ENCODE measurements around the gene RAB25.
"Not testable (repeated sequence)": the region's sequence is repeated elsewhere in the genome, so short reads cannot be mapped to it uniquely, and the experiment has no call there.

RAB25 gene

GRCh38 chr1:156070548-156070947 is 9.6 kb downstream of the RAB25 start:
- no peak overlapping the region for H3K27ac ChIP-seq (ENCODE audit: low read depth, low read length)
- H3K9me3 ChIP-seq (ENCODE audit: insufficient read depth, low read length), result no peaks in the 10 kb centered on the region
- H3K9ac ChIP-seq (ENCODE audit: low read length), result no peak overlapping the region
- H3K4me3 ChIP-seq (ENCODE audit: insufficient read depth, low read length, poor library complexity, severe bottlenecking), result no peak overlapping the region
- H3K9me2 ChIP-seq (replicated peaks; ENCODE audit: insufficient read depth, low read length), result no peaks in the 10 kb centered on the region
- H3K36me3 ChIP-seq (ENCODE audit: low read length), result no peaks in the 10 kb centered on the region
- H2AFZ ChIP-seq (ENCODE audit: low read depth, low read length, severe bottlenecking), result no peak overlapping the region
- no peaks in the 10 kb centered on the region for H4K20me1 ChIP-seq (ENCODE audit: low read depth, low read length)
- no peaks in the 10 kb centered on the region for H3F3A ChIP-seq (ENCODE audit: insufficient read depth)
- H3K79me2 ChIP-seq (ENCODE audit: insufficient read depth, low read length), result no peaks in the 10 kb centered on the region
- no peak overlapping the region for H3K4me2 ChIP-seq (ENCODE audit: low read depth, low read length, poor library complexity, severe bottlenecking)
- H3K27me3 ChIP-seq (ENCODE audit: low read length), result no peaks in the 10 kb centered on the region
- TF ChIP-seq EZH2phosphoT487 (conservative IDR thresholded peaks at IDR 0.05; ENCODE audit: low read length) (no peak), CTCF (IDR thresholded peaks at IDR 0.05; ENCODE audit: insufficient read depth, low read length, poor library complexity, severe bottlenecking) (no peak)

- not testable (repeated sequence) for H3K4me3 ChIP-seq (ENCODE audit: insufficient read depth, low read length, poor library complexity, severe bottlenecking); H3K4me2 ChIP-seq (ENCODE audit: low read depth, low read length, poor library complexity, severe bottlenecking); H3K36me3 ChIP-seq (ENCODE audit: low read length); H3F3A ChIP-seq (ENCODE audit: insufficient read depth); H3K27me3 ChIP-seq (ENCODE audit: low read length); H3K27ac ChIP-seq (ENCODE audit: low read depth, low read length); H3K9ac ChIP-seq (ENCODE audit: low read length); H3K9me3 ChIP-seq (ENCODE audit: insufficient read depth, low read length); H2AFZ ChIP-seq (ENCODE audit: low read depth, low read length, severe bottlenecking); H3K79me2 ChIP-seq (ENCODE audit: insufficient read depth, low read length); H3K9me2 ChIP-seq (replicated peaks; ENCODE audit: insufficient read depth, low read length); H4K20me1 ChIP-seq (ENCODE audit: low read depth, low read length)
These were observed 10.4 kb downstream of the RAB25 start for GRCh38 chr1:156071332-156071816.

GRCh38 chr1:156072251-156072650 is 11.3 kb downstream of the RAB25 start:
- no peak overlapping the region for H2AFZ ChIP-seq (ENCODE audit: low read depth, low read length, severe bottlenecking)
- H3K36me3 ChIP-seq (ENCODE audit: low read length), result no peaks in the 10 kb centered on the region
- no peak overlapping the region for H3K9ac ChIP-seq (ENCODE audit: low read length)
- H3F3A ChIP-seq (ENCODE audit: insufficient read depth), result no peaks in the 10 kb centered on the region
- TF ChIP-seq EZH2phosphoT487 (conservative IDR thresholded peaks at IDR 0.05; ENCODE audit: low read length), result no peak
- no peak for TF ChIP-seq CTCF (IDR thresholded peaks at IDR 0.05; ENCODE audit: insufficient read depth, low read length, poor library complexity, severe bottlenecking)
- H3K79me2 ChIP-seq (ENCODE audit: insufficient read depth, low read length), result no peaks in the 10 kb centered on the region
- H3K27me3 ChIP-seq (ENCODE audit: low read length), result no peaks in the 10 kb centered on the region
- no peak overlapping the region for H3K27ac ChIP-seq (ENCODE audit: low read depth, low read length)
- H3K9me3 ChIP-seq (ENCODE audit: insufficient read depth, low read length), result no peaks in the 10 kb centered on the region
- H3K4me2 ChIP-seq (ENCODE audit: low read depth, low read length, poor library complexity, severe bottlenecking), result no peak overlapping the region
- no peaks in the 10 kb centered on the region for H3K9me2 ChIP-seq (replicated peaks; ENCODE audit: insufficient read depth, low read length)
- no peak overlapping the region for H3K4me3 ChIP-seq (ENCODE audit: insufficient read depth, low read length, poor library complexity, severe bottlenecking)
- H4K20me1 ChIP-seq (ENCODE audit: low read depth, low read length), result no peaks in the 10 kb centered on the region

- H3K27ac ChIP-seq (ENCODE audit: low read depth, low read length), result no peak overlapping the region
- H3K79me2 ChIP-seq (ENCODE audit: insufficient read depth, low read length), result no peaks in the 10 kb centered on the region
- no peak overlapping the region for H3K9ac ChIP-seq (ENCODE audit: low read length)
- H3K27me3 ChIP-seq (ENCODE audit: low read length), result no peaks in the 10 kb centered on the region
- H3K36me3 ChIP-seq (ENCODE audit: low read length), result no peaks in the 10 kb centered on the region
- TF ChIP-seq CTCF (IDR thresholded peaks at IDR 0.05; ENCODE audit: insufficient read depth, low read length, poor library complexity, severe bottlenecking) (no peak), EZH2phosphoT487 (conservative IDR thresholded peaks at IDR 0.05; ENCODE audit: low read length) (no peak)
- H3F3A ChIP-seq (ENCODE audit: insufficient read depth), result no peaks in the 10 kb centered on the region
- H3K9me3 ChIP-seq (ENCODE audit: insufficient read depth, low read length), result no peaks in the 10 kb centered on the region
- no peaks in the 10 kb centered on the region for H4K20me1 ChIP-seq (ENCODE audit: low read depth, low read length)
- H3K4me2 ChIP-seq (ENCODE audit: low read depth, low read length, poor library complexity, severe bottlenecking), result no peak overlapping the region
- no peak overlapping the region for H3K4me3 ChIP-seq (ENCODE audit: insufficient read depth, low read length, poor library complexity, severe bottlenecking)
- H3K9me2 ChIP-seq (replicated peaks; ENCODE audit: insufficient read depth, low read length), result no peaks in the 10 kb centered on the region
- no peak overlapping the region for H2AFZ ChIP-seq (ENCODE audit: low read depth, low read length, severe bottlenecking)
These were observed 12.2 kb downstream of the RAB25 start for GRCh38 chr1:156073110-156073687.
